SK-N-SH (cell line): ENCODE measurements around the gene LINGO3. TPM values are rescaled to one million over a fixed set of nuclear protein-coding genes. Genes with fewer than 3 reads are reported as not detected.

Source experiments
- CTCF ChIA-PET: fragments of 300-600, 350-600 bp; formaldehyde crosslinking; extraction: SDS; loops from one replicate; lab custom pipeline; 2021; lab: Yijun Ruan, JAX
- POLR2A ChIA-PET: fragments of 350-600 bp; sonication (Branson Sonifier 250); formaldehyde crosslinking; extraction: SDS; loops from one replicate; lab custom pipeline; 2020; ENCODE audit warnings: antibody characterized with exemption, inconsistent platforms; lab: Yijun Ruan, JAX
- DNase-seq: peaks from one replicate; pipeline ENCODE4 v3.0.0; 2012
- H2AFZ ChIP-seq: fragments of 200-600 bp; sonication (generic); 2 replicates; pipeline ENCODE4 v1.8.1; 2016; ENCODE audit warnings: antibody characterized with exemption, mild to moderate bottlenecking, low read depth
- H3F3A ChIP-seq: fragments of 200-600 bp; sonication (generic); replicated peaks from 2 replicates; pipeline ENCODE3; 2016; ENCODE audit warnings: antibody characterized with exemption, mild to moderate bottlenecking; ENCODE audit not compliant: insufficient read depth
- H3K27ac ChIP-seq, 2 experiments: fragments of 200-500 bp in 1 of 2; fragments of 200-600 bp in 1 of 2; sonication (Bioruptor generic) in 1 of 2; sonication (generic), shearing (Covaris generic) in 1 of 2; 2 replicates each; pipeline versions ENCODE4 v1.5.1 to v1.6.1; 2014 to 2016; ENCODE audit warnings: low read depth in 2 of 2, inconsistent platforms in 1 of 2, low read length in 1 of 2, mild to moderate bottlenecking in 1 of 2, mixed read lengths in 1 of 2
- H3K27me3 ChIP-seq: fragments of 200-600 bp; sonication (generic), shearing (Covaris generic); 2 replicates; pipeline ENCODE4 v1.6.1; 2016; ENCODE audit warnings: mixed run types; ENCODE audit not compliant: insufficient read depth
- H3K36me3 ChIP-seq, 2 experiments: fragments of 200-500 bp in 1 of 2; fragments of 200-600 bp in 1 of 2; sonication (Bioruptor generic) in 1 of 2; sonication (generic) in 1 of 2; replicated peaks in 1 of 2; 2 replicates each; pipeline versions ENCODE3 to v1.5.1; 2014 to 2016; ENCODE audit warnings: low read length in 1 of 2, mild to moderate bottlenecking in 1 of 2; ENCODE audit not compliant: insufficient read depth in 2 of 2, control insufficient read depth in 1 of 2
- H3K4me1 ChIP-seq, 2 experiments: fragments of 200-500 bp in 1 of 2; fragments of 200-600 bp in 1 of 2; sonication (Bioruptor generic) in 1 of 2; sonication (generic), shearing (Covaris generic) in 1 of 2; 2 replicates each; pipeline versions ENCODE4 v1.5.1 to v1.6.1; 2014 to 2016; ENCODE audit warnings: low read depth in 1 of 2, low read length in 1 of 2, mixed run types in 1 of 2; ENCODE audit not compliant: insufficient read depth in 2 of 2, control insufficient read depth in 1 of 2
- H3K4me2 ChIP-seq: fragments of 200-600 bp; sonication (generic), shearing (Covaris generic); 2 replicates; pipeline ENCODE4 v1.6.1; 2017; ENCODE audit warnings: mixed run types
- H3K4me3 ChIP-seq, 2 experiments: fragments of 200-500 bp in 1 of 2; fragments of 200-600 bp in 1 of 2; sonication (Bioruptor generic) in 1 of 2; sonication (generic), shearing (Covaris generic) in 1 of 2; 2 replicates each; pipeline versions ENCODE4 v1.5.1 to v1.8.1; 2014 to 2016; ENCODE audit warnings: low read depth in 2 of 2, inconsistent platforms in 1 of 2, low read length in 1 of 2, mild to moderate bottlenecking in 1 of 2, mixed read lengths in 1 of 2, moderate library complexity in 1 of 2
- H3K79me2 ChIP-seq: fragments of 200-600 bp; sonication (generic); 2 replicates; pipeline ENCODE4 v1.8.1; 2017; ENCODE audit warnings: mild to moderate bottlenecking; ENCODE audit not compliant: insufficient read depth
- H3K9ac ChIP-seq: fragments of 200-600 bp; sonication (generic); 2 replicates; pipeline ENCODE4 v1.6.1; 2017; ENCODE audit warnings: mixed run types
- H3K9me2 ChIP-seq: fragments of 200-600 bp; sonication (generic); 2 replicates; pipeline ENCODE4 v1.6.1; 2017; ENCODE audit warnings: mixed run types
- H3K9me3 ChIP-seq: fragments of 200-600 bp; sonication (generic); 2 replicates; pipeline ENCODE4 v1.6.1; 2017; ENCODE audit warnings: mixed run types, mild to moderate bottlenecking, moderate library complexity
- H4K20me1 ChIP-seq: fragments of 200-600 bp; sonication (generic); 2 replicates; pipeline ENCODE4 v1.6.1; 2017; ENCODE audit warnings: mild to moderate bottlenecking, mixed run types; ENCODE audit not compliant: insufficient read depth
- CTCF ChIP-seq: fragments of 200-600 bp; sonication (generic); IDR thresholded peaks from 2 replicates; pipeline ENCODE4 v1.6.1; 2017; ENCODE audit warnings: antibody characterized with exemption, mild to moderate bottlenecking, moderate library complexity
- ELF1 ChIP-seq: IDR thresholded peaks from 2 replicates; pipeline ENCODE4 v1.4.0; 2012
- EP300 ChIP-seq, 2 experiments: IDR thresholded peaks; 2 replicates each; pipeline versions ENCODE4 v1.4.0 to v1.6.1; 2012; ENCODE audit warnings: borderline replicate concordance in 1 of 2, low read depth in 1 of 2, low read length in 1 of 2
- EZH2phosphoT487 ChIP-seq: fragments of 200-600 bp; sonication (generic); IDR thresholded peaks from 2 replicates; pipeline ENCODE4 v1.6.1; 2017; ENCODE audit warnings: low read depth, mixed run types, mild to moderate bottlenecking, antibody characterized with exemption, moderate library complexity, borderline replicate concordance
- FOXM1 ChIP-seq: IDR thresholded peaks from 2 replicates; pipeline ENCODE4 v1.4.0; 2012; ENCODE audit warnings: low read depth, mild to moderate bottlenecking
- GABPA ChIP-seq: IDR thresholded peaks from 2 replicates; pipeline ENCODE4 v1.4.0; 2012; ENCODE audit warnings: low read depth, mild to moderate bottlenecking
- JUND ChIP-seq: IDR thresholded peaks from 2 replicates; pipeline ENCODE4 v1.4.0; 2012
- MXI1 ChIP-seq: IDR thresholded peaks from 2 replicates; pipeline ENCODE4 v1.6.1; 2012; ENCODE audit warnings: mild to moderate bottlenecking, low read depth, low read length, improper control_type of control experiment
- NRF1 ChIP-seq: IDR thresholded peaks from 2 replicates; pipeline ENCODE4 v1.6.1; 2012; ENCODE audit warnings: low read depth, mild to moderate bottlenecking, low read length
- RAD21 ChIP-seq: IDR thresholded peaks from 2 replicates; pipeline ENCODE4 v1.6.1; 2012; ENCODE audit warnings: mild to moderate bottlenecking, low read length
- RCOR1 ChIP-seq: fragments of 150-350 bp; IDR thresholded peaks from 2 replicates; pipeline ENCODE4 v1.6.1; 2017; ENCODE audit warnings: antibody characterized with exemption, low read length
- RXRA ChIP-seq: IDR thresholded peaks from 2 replicates; pipeline ENCODE4 v1.4.0; 2012; ENCODE audit warnings: low read depth, mild to moderate bottlenecking, borderline replicate concordance
- SIN3A ChIP-seq: IDR thresholded peaks from 2 replicates; pipeline ENCODE4 v1.6.1; 2012; ENCODE audit warnings: low read depth, mild to moderate bottlenecking, low read length, moderate library complexity, borderline replicate concordance
- TAF1 ChIP-seq: IDR thresholded peaks from 2 replicates; pipeline ENCODE4 v1.6.1; 2012; ENCODE audit warnings: low read depth, mild to moderate bottlenecking, low read length, moderate library complexity, borderline replicate concordance
- TEAD4 ChIP-seq: IDR thresholded peaks from 2 replicates; pipeline ENCODE4 v1.4.0; 2012; ENCODE audit warnings: mild to moderate bottlenecking, borderline replicate concordance; ENCODE audit not compliant: insufficient read depth
- YY1 ChIP-seq: IDR thresholded peaks from 2 replicates; pipeline ENCODE4 v1.4.0; 2012; ENCODE audit warnings: low read depth, mild to moderate bottlenecking
- WGBS: methylation state at CpG from one replicate; pipeline ENCODE4 v1.1.6; 2017; ENCODE audit warnings: low lambda C conversion rate; 5-methylcytosine and 5-hydroxymethylcytosine counted together
- polyA plus RNA-seq, 3 experiments: library from polyadenylated mRNA; depleted of rRNA; stranded (reverse); fragments of >200 nt; gene quantifications; 2 replicates each; pipeline ENCODE4 v1.2.3, GENCODE V29; 2012

LINGO3 gene
- polyA plus RNA-seq, 1 of the 3 experiments (the other 2 are of a cell fraction), result not detected

- ChIA-PET POLR2A (no interaction called here), CTCF (interaction anchor here (0.9 to 5.2 kb wide), 8 partner anchors 9 to 173 kb away, joined by 3 to 51 read pairs (median 3); no protein-coding TSS in a partner anchor)
- H3F3A ChIP-seq, result no peaks in the 10 kb centered on the region
- peak overlapping the region; percentile 92 for H3K4me2 ChIP-seq
- peaks cover 72% of the 10 kb centered on the region for H3K79me2 ChIP-seq
- peak overlapping the region; percentile 76 to 91 for H3K4me3 ChIP-seq
- peak overlapping the region; percentile 81 for H3K9ac ChIP-seq
- H3K9me2 ChIP-seq, result no peaks in the 10 kb centered on the region
- H4K20me1 ChIP-seq, result peaks cover 19% of the 10 kb centered on the region; the same call in 1 of the 2 replicates
- peak overlapping the region; percentile 67 to 84 for H3K27ac ChIP-seq
- H2AFZ ChIP-seq, result peak overlapping the region; percentile 61
- peaks cover 6 to 14% of the 10 kb centered on the region in 2 experiments; a peak in 2 of 4 replicates for H3K4me1 ChIP-seq
- 2% methylated on average over 17 of the region's 18 CpGs for WGBS
- no peaks in the 10 kb centered on the region for H3K27me3 ChIP-seq
- no peaks in the 10 kb centered on the region for H3K9me3 ChIP-seq
- H3K36me3 ChIP-seq, result peaks cover 3 to 14% of the 10 kb centered on the region in 2 experiments
- TF ChIP-seq EP300 (IDR thresholded peaks at IDR 0.05; ENCODE audit: borderline replicate concordance in 1 of 2, low read depth in 1 of 2, low read length in 1 of 2) (no peak), MXI1 (peak; percentile 61), SIN3A (0 out of 2 replicates have a peak, but pooled peaks have one; percentile 14)
- TF ChIP-seq, all 33 proteins: peak for 2
- peak; percentile 72 for DNase-seq
Observed at GRCh38 chr19:2327773-2328400, 19.9 kb upstream of the LINGO3 start.

GRCh38 chr19:2326699-2327360, 18.9 kb upstream of the LINGO3 start:
- Histone ChIP-seq H3K4me3 (peak overlapping the region in 1 of 2 experiments; percentile 76; a peak in 2 of 4 replicates), H3K9ac (peak overlapping the region; percentile 81; the same call in 1 of the 2 replicates), H3K4me2 (peak overlapping the region; percentile 92), H3F3A (no peaks in the 10 kb centered on the region), H3K79me2 (peaks cover 64% of the 10 kb centered on the region), H3K27me3 (no peaks in the 10 kb centered on the region), H3K9me3 (no peaks in the 10 kb centered on the region), H3K4me1 (peaks cover 6 to 12% of the 10 kb centered on the region in 2 experiments; a peak in 2 of 4 replicates), H2AFZ (no peak overlapping the region), H4K20me1 (0 out of 2 replicates have a peak, but pooled peaks cover 10% of the 10 kb centered on the region), H3K36me3 (peaks cover 3 to 16% of the 10 kb centered on the region in 2 experiments), H3K9me2 (no peaks in the 10 kb centered on the region), H3K27ac (peak overlapping the region in 1 of 2 experiments; percentile 67; a peak in 1 of 4 replicates)
- TF ChIP-seq NRF1, result no peak
- no peak for TF ChIP-seq JUND
- DNase-seq, result no peak
- 92% methylated on average over 12 of the region's 16 CpGs for WGBS
- POLR2A ChIA-PET, result interaction anchor here (0.6 kb wide), 1 partner anchor 738 kb away, joined by 4 read pairs; no protein-coding TSS in a partner anchor
- CTCF ChIA-PET, result interaction anchor here (1.1 to 5.2 kb wide), 7 partner anchors 8 to 172 kb away, joined by 3 to 51 read pairs (median 3); no protein-coding TSS in a partner anchor

GRCh38 chr19:2325281-2326046, 17.5 kb upstream of the LINGO3 start:
- Histone ChIP-seq H3K4me1 (peaks cover 6 to 12% of the 10 kb centered on the region in 2 experiments; a peak in 2 of 4 replicates), H3K9me3 (no peaks in the 10 kb centered on the region), H4K20me1 (0 out of 2 replicates have a peak, but pooled peaks cover 8% of the 10 kb centered on the region), H3K79me2 (peaks cover 50% of the 10 kb centered on the region), H3K27ac (no peak overlapping the region), H3F3A (no peaks in the 10 kb centered on the region), H3K27me3 (no peaks in the 10 kb centered on the region), H3K9ac (no peak overlapping the region), H3K4me2 (no peak overlapping the region), H3K9me2 (no peaks in the 10 kb centered on the region), H3K36me3 (peaks cover 3 to 21% of the 10 kb centered on the region in 2 experiments), H2AFZ (no peak overlapping the region), H3K4me3 (no peak overlapping the region)
- ChIA-PET POLR2A (interaction anchor here (0.6 kb wide), 1 partner anchor 102 kb away, joined by 5 read pairs; no protein-coding TSS in a partner anchor), CTCF (interaction anchor here (0.6 to 5.2 kb wide), 3 partner anchors 10 to 169 kb away, joined by 3 to 51 read pairs (median 4); no protein-coding TSS in a partner anchor)
- WGBS, result 90% methylated on average over 19 of the region's 29 CpGs
- DNase-seq, result no peak
- TF ChIP-seq CTCF (no peak), TAF1 (no peak), YY1 (no peak), MXI1 (no peak), JUND (no peak), EZH2phosphoT487 (no peak), ELF1 (no peak), FOXM1 (no peak), RXRA (no peak), RAD21 (no peak), RCOR1 (no peak), TEAD4 (no peak), GABPA (no peak)
